Prostate gland (tissue), 2 donors: ENCODE measurements around the gene DDX23. TPM values are rescaled to one million over a fixed set of nuclear protein-coding genes. Genes with fewer than 3 reads are reported as not detected.

Source experiments
- DNase-seq: peaks from one replicate; pipeline ENCODE4 v3.0.0-alpha.2; 2019; ENCODE audit warnings: low spot score
- H3K27ac ChIP-seq, 2 donors: fragments of 200-600 bp; sonication (generic); 2 replicates each; pipeline ENCODE4 v1.5.1; 2017 to 2019
- H3K27me3 ChIP-seq: fragments of 200-600 bp; sonication (generic); replicated peaks from 2 replicates; pipeline ENCODE4 v1.5.1; 2019; ENCODE audit not compliant: insufficient read depth
- H3K36me3 ChIP-seq, 2 donors: fragments of 200-600 bp; sonication (generic); 1 replicate in 1 of 2; 2 replicates in 1 of 2; pipeline versions ENCODE4 v1.5.1 to v1.8.1; 2017 to 2019
- H3K4me1 ChIP-seq: fragments of 200-600 bp; sonication (generic); replicated peaks from 2 replicates; pipeline ENCODE4 v1.5.1; 2019
- H3K4me3 ChIP-seq, 2 donors: fragments of 200-600 bp; sonication (generic); 2 replicates each; pipeline ENCODE4 v1.5.1; 2017 to 2019
- H3K9me3 ChIP-seq: fragments of 200-600 bp; sonication (generic); 2 replicates; pipeline ENCODE4 v1.5.1; 2017
- POLR2A ChIP-seq: fragments of 450-650 bp; IDR thresholded peaks from one replicate; pipeline ENCODE4 v1.6.1; 2016; ENCODE audit warnings: antibody characterized with exemption, mild to moderate bottlenecking
- POLR2AphosphoS5 ChIP-seq: sonication (generic); formaldehyde crosslinking; IDR thresholded peaks from one replicate; pipeline ENCODE4 v1.6.1; 2017; ENCODE audit warnings: antibody characterized with exemption
- WGBS: methylation state at CpG from one replicate; pipeline ENCODE4 v1.1.5; 2018; 5-methylcytosine and 5-hydroxymethylcytosine counted together
- intact Hi-C: fragments of 100-400 bp; cut with DNase I; formaldehyde crosslinking; loops from one replicate; pipeline ENCODE4 v1.14.2; 2022
- total RNA-seq, 2 donors: library from RNA; depleted of rRNA; stranded (reverse); fragments of >200 nt; gene quantifications; one replicate each; pipeline ENCODE4 v1.1.0, GENCODE V29; 2016
- TF ChIP-seq, protein P1 (sequence below), 4 experiments: fragments of 200-600 bp in 2 of 4; fragments of 450-650 bp in 2 of 4; sonication (generic) in 2 of 4; IDR thresholded peaks; 1 replicate in 3 of 4; 2 replicates in 1 of 4; pipeline ENCODE4 v1.5.1; 2016 to 2019; ENCODE audit warnings: antibody characterized with exemption in 4 of 4, mild to moderate bottlenecking in 2 of 4, moderate library complexity in 2 of 4

DDX23 gene
- total RNA-seq, 2 donors from 2014 or later, result 71.0 to 87.2 TPM

DNA sequence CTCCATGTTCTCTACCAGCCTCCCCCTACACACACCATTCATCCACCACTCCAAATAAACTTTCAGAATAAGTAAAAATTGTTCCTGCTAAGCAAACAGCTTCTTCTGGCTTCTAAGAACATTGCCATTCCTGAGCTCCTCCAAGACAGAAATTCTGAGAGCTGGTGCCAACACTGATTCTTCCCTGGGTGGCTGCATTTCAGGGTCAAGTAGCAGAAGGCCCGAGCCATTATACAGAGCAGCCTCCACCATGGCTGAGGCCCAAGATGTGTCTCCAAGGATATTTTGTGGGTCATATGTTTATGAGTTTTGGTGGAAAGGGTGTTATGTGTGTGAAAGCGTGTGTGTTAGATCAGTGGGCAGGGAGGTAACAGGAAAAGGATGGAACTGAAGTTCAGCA is 17.2 kb upstream of the DDX23 start:
- Histone ChIP-seq H3K4me3 (no peak overlapping the region), H3K4me1 (no peaks in the 10 kb centered on the region), H3K27me3 (no peaks in the 10 kb centered on the region), H3K27ac (no peak overlapping the region), H3K36me3 (no peaks in the 10 kb centered on the region), H3K9me3 (no peaks in the 10 kb centered on the region)
- intact Hi-C loops, result no loop called here
- TF ChIP-seq, protein P1, sequence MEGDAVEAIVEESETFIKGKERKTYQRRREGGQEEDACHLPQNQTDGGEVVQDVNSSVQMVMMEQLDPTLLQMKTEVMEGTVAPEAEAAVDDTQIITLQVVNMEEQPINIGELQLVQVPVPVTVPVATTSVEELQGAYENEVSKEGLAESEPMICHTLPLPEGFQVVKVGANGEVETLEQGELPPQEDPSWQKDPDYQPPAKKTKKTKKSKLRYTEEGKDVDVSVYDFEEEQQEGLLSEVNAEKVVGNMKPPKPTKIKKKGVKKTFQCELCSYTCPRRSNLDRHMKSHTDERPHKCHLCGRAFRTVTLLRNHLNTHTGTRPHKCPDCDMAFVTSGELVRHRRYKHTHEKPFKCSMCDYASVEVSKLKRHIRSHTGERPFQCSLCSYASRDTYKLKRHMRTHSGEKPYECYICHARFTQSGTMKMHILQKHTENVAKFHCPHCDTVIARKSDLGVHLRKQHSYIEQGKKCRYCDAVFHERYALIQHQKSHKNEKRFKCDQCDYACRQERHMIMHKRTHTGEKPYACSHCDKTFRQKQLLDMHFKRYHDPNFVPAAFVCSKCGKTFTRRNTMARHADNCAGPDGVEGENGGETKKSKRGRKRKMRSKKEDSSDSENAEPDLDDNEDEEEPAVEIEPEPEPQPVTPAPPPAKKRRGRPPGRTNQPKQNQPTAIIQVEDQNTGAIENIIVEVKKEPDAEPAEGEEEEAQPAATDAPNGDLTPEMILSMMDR (IDR thresholded peaks at IDR 0.05), result no peak
- TF ChIP-seq POLR2AphosphoS5, result peak; percentile 28
- 54% methylated on average over 2 of the region's 2 CpGs for WGBS
- DNase-seq, result no peak

DNA sequence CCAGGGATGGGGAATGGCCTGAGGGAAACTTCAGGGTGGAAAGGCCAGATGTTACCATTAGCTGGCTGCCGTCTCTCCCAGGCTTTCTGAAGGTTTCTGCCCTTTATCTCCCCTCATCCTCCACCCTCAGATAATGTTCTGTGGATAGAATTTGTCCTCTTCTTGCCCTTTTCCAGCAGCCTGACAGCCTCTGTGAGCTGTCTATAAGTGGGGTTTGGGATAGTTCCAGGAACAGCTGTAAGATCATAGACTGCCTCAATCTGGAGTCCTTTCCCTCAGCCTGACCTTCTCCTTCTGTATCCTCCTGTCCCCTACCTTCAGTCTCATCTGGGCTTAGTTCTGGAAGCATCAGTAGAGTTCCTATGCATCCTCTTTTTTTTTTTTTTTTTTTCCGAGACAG is 16.5 kb upstream of the DDX23 start:
- TF ChIP-seq, protein P1 (IDR thresholded peaks at IDR 0.05), result no peak
- no peak for TF ChIP-seq POLR2A
- TF ChIP-seq POLR2AphosphoS5, result no peak
- Histone ChIP-seq H3K4me1 (no peaks in the 10 kb centered on the region), H3K4me3 (no peak overlapping the region), H3K36me3 (no peaks in the 10 kb centered on the region), H3K27ac (no peak overlapping the region), H3K27me3 (no peaks in the 10 kb centered on the region), H3K9me3 (no peaks in the 10 kb centered on the region)
- intact Hi-C loops, result no loop called here
- 89% methylated on average over 2 of the region's 2 CpGs for WGBS
- DNase-seq, result no peak

DNA sequence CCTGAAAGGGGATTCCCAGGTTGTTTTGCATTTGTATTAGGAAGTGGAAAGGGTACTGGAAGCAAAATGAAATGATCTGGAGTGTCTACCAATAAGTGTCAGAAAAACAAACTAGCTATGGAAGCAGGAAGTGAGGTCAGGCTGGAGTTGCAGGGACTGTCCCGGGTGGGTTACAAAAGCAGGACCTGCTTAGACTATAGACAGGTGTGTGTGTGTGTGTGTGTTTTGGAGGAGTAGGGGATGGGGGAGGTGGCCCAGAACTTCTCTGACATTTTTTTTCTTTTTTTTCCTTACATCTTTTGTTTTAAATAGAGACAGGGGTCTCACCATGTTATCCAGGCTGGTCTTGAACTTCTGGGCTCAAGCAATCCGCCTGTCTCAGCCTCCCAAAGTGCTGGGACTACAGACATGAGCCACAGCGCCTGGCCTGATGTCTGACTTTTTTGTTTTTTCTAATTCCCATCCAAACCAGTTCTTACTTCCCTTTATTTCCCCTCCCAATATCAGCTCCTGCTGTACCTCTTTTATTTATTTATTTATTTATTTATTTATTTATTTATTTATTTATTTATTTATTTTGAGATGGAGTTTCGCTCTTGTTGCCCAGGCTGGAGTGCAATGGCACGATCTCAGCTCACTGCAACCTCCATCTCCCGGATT is 14.2 kb upstream of the DDX23 start:
- intact Hi-C loops, result no loop called here
- no peaks in the 10 kb centered on the region for H3K36me3 ChIP-seq
- H3K4me1 ChIP-seq, result no peaks in the 10 kb centered on the region
- TF ChIP-seq, protein P1 (IDR thresholded peaks at IDR 0.05), result no peak
- no peak for TF ChIP-seq POLR2AphosphoS5
- no peak for TF ChIP-seq POLR2A
- 76% methylated on average over 6 of the region's 6 CpGs for WGBS
- H3K9me3 ChIP-seq, result no peaks in the 10 kb centered on the region
- peak overlapping the region; percentile 35 to 52 for H3K4me3 ChIP-seq
- no peak for DNase-seq
- no peaks in the 10 kb centered on the region for H3K27me3 ChIP-seq
- H3K27ac ChIP-seq, result no peak overlapping the region

DNA sequence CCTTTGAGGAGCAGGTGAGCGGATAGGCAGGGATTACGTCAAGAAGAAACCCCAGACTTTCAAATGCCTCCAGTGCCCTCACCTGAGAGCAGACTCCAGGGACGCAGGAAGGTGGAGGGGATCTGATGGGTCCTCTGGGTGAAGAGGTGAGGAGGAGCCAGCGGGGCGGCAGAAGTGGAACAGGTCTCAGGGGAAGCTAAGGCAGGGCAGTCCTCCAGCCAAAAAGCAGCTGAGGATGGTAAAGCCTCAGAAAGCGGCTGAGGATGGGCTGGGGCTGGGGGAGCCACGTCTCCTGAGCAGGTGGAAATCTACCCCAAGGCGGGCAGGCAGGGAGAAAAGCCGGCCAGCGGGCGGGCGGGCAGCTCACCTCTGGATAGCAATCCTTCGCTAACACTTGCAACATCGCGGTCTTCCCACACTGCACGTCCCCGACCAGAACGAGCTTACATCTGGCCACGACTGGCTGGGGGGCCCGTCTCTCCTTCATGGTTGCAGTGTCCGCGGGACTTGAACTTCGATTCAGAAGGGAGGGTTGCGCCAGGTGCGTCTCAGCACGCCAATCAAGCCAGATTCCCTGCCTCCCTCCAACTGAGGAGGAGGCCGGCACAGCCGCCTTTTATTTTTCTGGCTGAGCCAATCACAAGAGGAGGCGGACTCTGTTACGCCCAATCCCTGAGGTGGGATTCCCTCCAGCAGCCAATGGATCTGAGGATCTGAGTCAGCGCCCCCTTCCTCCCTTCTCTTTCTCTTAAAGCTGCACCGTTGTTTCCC is 13.5 kb upstream of the DDX23 start, which contains the start of gene RND1:
RND1 (minus strand) TSS at position 590 of the 771 bp plus-strand sequence; CDS start at position 487, 103 bp downstream.
- no peaks in the 10 kb centered on the region for H3K36me3 ChIP-seq
- TF ChIP-seq POLR2A, result peak; percentile 97
- TF ChIP-seq, protein P1 (IDR thresholded peaks at IDR 0.05), result no peak
- TF ChIP-seq POLR2AphosphoS5, result peak; percentile 100
- peak within 1 kb of the TSS; percentile 35 to 52 for H3K4me3 ChIP-seq
- H3K27me3 ChIP-seq, result no peaks in the 10 kb centered on the region
- peak; percentile 90 for DNase-seq
- no peak within 1 kb of the TSS for H3K27ac ChIP-seq
- 2% methylated on average over 32 of the region's 32 CpGs for WGBS
- intact Hi-C loops, result no loop called here
- H3K4me1 ChIP-seq, result no peaks in the 10 kb centered on the region
- H3K9me3 ChIP-seq, result no peaks in the 10 kb centered on the region
